DLD1 (cell line): ENCODE measurements around the gene TBPL2.
"Not testable (repeated sequence)": the region's sequence is repeated elsewhere in the genome, so short reads cannot be mapped to it uniquely, and the experiment has no call there.

Experiments
- in situ Hi-C: cut with HindIII; loops from 2 replicates; pipeline ENCODE4 v1.10.0; 2017; ENCODE audit warnings: low sequenced_read_pairs

The TBPL2 gene

GRCh38 chr14:55440385-55440784 is at the start of gene TBPL2:
TSS of gene TBPL2 (minus strand) at chr14:55440616. CDS start at chr14:55440449, 167 bp downstream.
- in situ Hi-C loops = loop anchor here (10.0 kb wide), 1 partner anchor 1034 kb away; no protein-coding TSS in a partner anchor

- in situ Hi-C loops = no loop called here
Observed at GRCh38 chr14:55488204-55488603, 47.8 kb upstream of the TBPL2 start.

- in situ Hi-C loops = no loop called here
Observed at GRCh38 chr14:55482936-55483605, 42.7 kb upstream of the TBPL2 start.

GRCh38 chr14:55481769-55482168 is 41.4 kb upstream of the TBPL2 start:
- in situ Hi-C loops = no loop called here

DNA sequence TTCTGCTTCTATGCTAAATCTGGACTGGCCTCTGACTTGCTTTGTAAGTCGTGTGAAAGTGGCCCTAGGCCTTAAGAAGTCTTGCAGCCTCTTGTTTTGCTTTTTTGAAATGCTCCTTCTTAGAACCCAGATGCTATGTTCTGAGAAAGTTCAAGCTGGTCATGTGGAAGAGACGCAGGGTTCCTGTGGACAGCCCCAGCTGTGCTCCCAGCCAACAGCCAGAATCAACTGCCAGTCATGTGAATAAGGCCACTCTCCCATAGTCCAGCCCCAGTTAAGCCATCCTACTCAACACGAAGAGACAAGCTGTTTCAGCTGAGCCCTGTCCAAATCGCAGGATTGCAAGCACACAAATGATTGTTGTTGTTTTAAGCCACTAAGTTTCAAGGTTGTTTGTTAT is 37.3 kb upstream of the TBPL2 start:
- in situ Hi-C loops = no loop called here

DNA sequence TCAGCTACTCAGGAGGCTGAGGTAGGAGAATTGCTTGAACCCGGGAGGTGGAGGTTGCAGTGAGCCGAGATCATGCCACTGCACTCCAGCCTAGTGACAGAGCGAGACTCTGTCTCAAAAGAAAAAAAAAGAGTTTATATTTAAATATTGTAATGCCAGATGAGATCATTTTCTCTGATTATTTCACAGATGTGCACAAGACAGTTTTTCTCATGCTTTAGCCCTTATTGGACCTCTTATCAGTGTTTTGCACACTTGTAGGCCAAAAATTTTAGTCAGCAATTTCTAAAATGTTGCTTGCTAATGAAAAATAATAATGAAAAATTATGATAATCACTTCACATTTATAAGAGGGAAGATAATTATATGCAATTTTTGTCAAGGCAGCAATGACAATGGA is 36.0 kb upstream of the TBPL2 start:
- in situ Hi-C loops = not testable (repeated sequence)

GRCh38 chr14:55473786-55474185 is 33.4 kb upstream of the TBPL2 start:
- in situ Hi-C loops = loop anchor here (5.0 kb wide), 1 partner anchor 84 kb away; no protein-coding TSS in a partner anchor

DNA sequence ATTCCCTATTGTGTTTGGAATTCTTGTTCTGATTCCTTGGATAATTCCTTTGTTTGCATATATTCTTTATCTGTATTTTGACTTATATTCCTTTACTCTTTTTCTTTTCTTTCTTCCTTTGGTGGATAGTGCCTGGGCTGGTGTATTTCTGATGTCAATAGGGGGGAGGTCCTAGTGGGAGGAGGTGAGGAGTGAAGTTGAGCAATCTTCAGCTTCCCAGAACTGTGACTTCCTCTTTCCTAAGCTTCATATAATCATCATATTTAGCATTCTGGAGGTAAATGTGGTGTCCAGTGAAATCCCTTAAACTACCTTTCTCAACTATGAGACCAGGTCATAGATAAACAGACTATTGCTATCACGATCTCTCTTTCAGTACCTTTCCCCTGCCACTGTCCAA is 29.6 kb upstream of the TBPL2 start:
- in situ Hi-C loops = loop anchor here (5.0 kb wide), 1 partner anchor 87 kb away; no protein-coding TSS in a partner anchor

GRCh38 chr14:55467307-55467706 is 26.9 kb upstream of the TBPL2 start:
- in situ Hi-C loops = no loop called here

- in situ Hi-C loops = no loop called here
Observed at GRCh38 chr14:55458800-55459515, 18.5 kb upstream of the TBPL2 start.

- in situ Hi-C loops = no loop called here
Observed at GRCh38 chr14:55457496-55457895, 17.1 kb upstream of the TBPL2 start.

GRCh38 chr14:55456411-55456810 is 16.0 kb upstream of the TBPL2 start:
- in situ Hi-C loops = not testable (repeated sequence)

- in situ Hi-C loops = no loop called here
Observed at GRCh38 chr14:55454264-55455002, 14.0 kb upstream of the TBPL2 start.

DNA sequence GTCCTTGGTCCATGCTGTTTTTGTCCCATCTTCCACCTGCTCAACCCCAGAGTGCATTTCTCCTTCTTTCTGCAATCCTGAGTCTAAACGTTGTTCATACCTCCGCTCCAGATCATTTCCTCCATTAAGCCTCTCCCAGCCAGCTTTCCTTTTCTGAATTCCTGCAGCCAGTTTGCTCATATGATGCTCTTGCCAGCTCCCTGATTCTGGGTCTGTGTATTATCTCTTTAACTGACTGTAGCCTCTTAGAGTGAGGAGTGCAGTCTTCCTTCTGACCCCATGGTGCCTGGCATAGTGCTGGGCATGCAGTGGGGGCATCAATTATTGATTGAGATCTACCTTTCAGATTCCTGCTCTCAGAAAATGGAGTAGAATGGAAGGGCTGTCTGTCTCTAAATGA is 11.5 kb upstream of the TBPL2 start:
- in situ Hi-C loops = no loop called here

- in situ Hi-C loops = no loop called here
Observed at GRCh38 chr14:55451398-55451797, 11.0 kb upstream of the TBPL2 start.

DNA sequence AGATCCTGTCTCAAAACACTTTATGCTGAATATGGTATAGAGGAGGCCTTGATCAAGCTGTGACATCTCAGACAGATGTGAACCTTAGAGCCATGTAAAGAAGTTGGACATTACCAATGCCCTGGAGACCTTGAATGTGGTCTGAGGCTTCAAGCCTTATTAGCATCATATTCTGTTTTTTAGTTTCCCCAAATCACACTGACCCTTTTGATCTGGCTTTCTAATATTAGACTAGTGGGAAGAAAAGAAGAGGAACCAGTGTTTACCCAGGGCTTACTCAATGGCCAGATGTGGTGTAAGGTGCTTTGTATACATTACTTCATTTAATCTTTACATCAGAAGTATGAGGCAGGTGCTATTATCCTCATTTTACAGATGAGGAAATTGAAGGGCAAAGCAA is 10.6 kb upstream of the TBPL2 start:
- in situ Hi-C loops = no loop called here

DNA sequence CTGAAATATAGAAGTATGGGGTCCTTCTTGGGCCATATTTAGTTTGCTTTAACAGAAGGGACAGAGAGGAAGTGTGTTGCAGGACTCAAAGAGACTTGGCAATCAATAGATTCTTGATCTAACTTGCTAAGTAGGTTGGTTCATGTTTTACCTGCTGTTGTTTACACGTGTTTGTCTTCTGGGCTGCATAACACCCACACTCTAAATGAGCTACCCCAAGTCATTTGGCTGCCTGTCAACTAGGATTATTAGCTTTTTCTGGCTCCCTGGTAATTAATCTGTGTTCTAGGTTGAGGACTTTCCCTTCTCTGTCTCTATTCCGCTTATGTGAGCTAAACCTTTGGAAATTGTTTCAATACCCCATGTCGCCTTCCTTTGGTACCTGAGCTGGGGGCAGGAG is 10.1 kb upstream of the TBPL2 start:
- in situ Hi-C loops = no loop called here

- in situ Hi-C loops = no loop called here
Observed at GRCh38 chr14:55450124-55450523, 9.7 kb upstream of the TBPL2 start.

GRCh38 chr14:55449116-55449515 is 8.7 kb upstream of the TBPL2 start:
- in situ Hi-C loops = loop anchor here (10.0 kb wide), 1 partner anchor 1026 kb away; no protein-coding TSS in a partner anchor

DNA sequence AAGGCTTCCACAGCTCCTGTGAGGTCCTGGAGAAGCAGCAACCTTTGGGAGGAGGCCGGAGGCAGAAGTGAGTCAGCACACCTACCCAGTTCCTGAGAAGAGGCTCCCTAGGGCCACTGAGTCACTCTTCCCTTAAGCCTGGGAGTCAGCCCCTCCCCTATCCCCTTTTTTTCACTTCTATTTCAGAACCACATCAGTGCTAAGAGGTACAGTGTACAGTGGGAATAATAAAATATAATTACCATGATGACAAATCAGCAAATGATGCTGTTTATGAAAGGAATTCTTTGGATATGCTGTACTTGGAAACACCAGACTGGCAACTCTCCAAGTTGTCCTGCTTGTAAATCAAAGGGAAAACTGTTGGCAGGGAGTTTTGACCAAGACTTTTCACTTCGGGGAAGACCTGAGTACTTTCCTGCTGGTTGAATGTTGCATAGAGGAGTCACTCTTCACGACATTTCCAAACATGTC is 7.8 kb upstream of the TBPL2 start:
- in situ Hi-C loops = loop anchor here (10.0 kb wide), 1 partner anchor 1027 kb away; no protein-coding TSS in a partner anchor

DNA sequence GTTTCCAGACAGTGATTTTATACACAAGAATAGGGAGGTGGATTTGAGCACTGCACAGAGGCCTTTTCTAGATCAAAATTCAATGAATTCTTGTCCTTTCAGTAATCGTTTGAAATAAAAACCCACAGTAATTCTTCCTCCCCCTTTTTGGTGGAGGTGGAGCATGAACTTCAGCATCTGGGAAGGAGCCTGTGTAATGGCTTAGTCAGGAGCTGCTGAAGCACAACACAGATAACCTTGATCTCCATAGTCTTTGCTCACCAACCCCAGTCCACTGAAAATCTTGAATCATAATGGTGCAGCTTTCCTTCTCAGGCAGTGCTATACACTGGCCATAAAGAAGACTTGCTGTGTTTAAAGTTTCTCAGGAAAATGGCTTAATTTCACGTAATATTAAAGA is 6.4 kb upstream of the TBPL2 start:
- in situ Hi-C loops = loop anchor here (10.0 kb wide), 1 partner anchor 1028 kb away; no protein-coding TSS in a partner anchor
